Measurements from ENCODE around the gene JADE3.

GRCh38 chrX:46918434-46918833, 6.2 kb downstream of the JADE3 start:
- no peak for TF ChIP-seq CTCF (IDR thresholded peaks at IDR 0.05)
- no peak for TF ChIP-seq POLR2A (IDR thresholded peaks at IDR 0.05)

All from heart left ventricle (tissue), 13 donors.